Measurements from ENCODE around the gene CAPZA2. TPM values are rescaled to one million over a fixed set of nuclear protein-coding genes. Genes with fewer than 3 reads are reported as not detected.
A peak's percentile ranks its signal among the peaks of the same experiment; 100 is the strongest.
"Not testable (repeated sequence)": the region's sequence is repeated elsewhere in the genome, so short reads cannot be mapped to it uniquely, and the experiment has no call there.

Gene CAPZA2
- total RNA-seq, 1 experiment from 2014 or later, result 219 TPM

- no peak for DNase-seq (ENCODE audit: low read depth)
Observed at GRCh38 chr7:116918704-116919103, 56.3 kb downstream of the CAPZA2 start.

- DNase-seq (ENCODE audit: low read depth), result no peak
Observed at GRCh38 chr7:116920359-116920758, 58.0 kb downstream of the CAPZA2 start.

GRCh38 chr7:116922545-116922944 is 60.2 kb downstream of the CAPZA2 start:
- no peak for DNase-seq (ENCODE audit: low read depth)

- DNase-seq (ENCODE audit: low read depth), result no peak
Observed at GRCh38 chr7:116924741-116925140, 62.4 kb downstream of the CAPZA2 start.

GRCh38 chr7:116929021-116929420 is 66.6 kb downstream of the CAPZA2 start:
- DNase-seq (ENCODE audit: low read depth), result no peak

- peak; percentile 85 for DNase-seq (ENCODE audit: low read depth)
Observed at GRCh38 chr7:116929914-116930913, 67.8 kb downstream of the CAPZA2 start.

GRCh38 chr7:116932566-116932965 is 70.2 kb downstream of the CAPZA2 start:
- DNase-seq (ENCODE audit: low read depth), result no peak

GRCh38 chr7:116933465-116933864 is 71.1 kb downstream of the CAPZA2 start:
- no peak for DNase-seq (ENCODE audit: low read depth)

GRCh38 chr7:116934580-116934979 is 72.2 kb downstream of the CAPZA2 start:
- DNase-seq (ENCODE audit: low read depth), result no peak

GRCh38 chr7:116936844-116937243 is 74.5 kb downstream of the CAPZA2 start:
- not testable (repeated sequence) for DNase-seq (ENCODE audit: low read depth)

- DNase-seq (ENCODE audit: low read depth), result no peak
Observed at GRCh38 chr7:116938678-116939077, 76.3 kb downstream of the CAPZA2 start.

- no peak for DNase-seq (ENCODE audit: low read depth)
Observed at GRCh38 chr7:116940689-116941370, 78.4 kb downstream of the CAPZA2 start.

- DNase-seq (ENCODE audit: low read depth), result no peak
Observed at GRCh38 chr7:116942504-116942903, 80.1 kb downstream of the CAPZA2 start.

- peak; percentile 33 for DNase-seq (ENCODE audit: low read depth)
Observed at GRCh38 chr7:116948934-116949333, 86.5 kb downstream of the CAPZA2 start.

GRCh38 chr7:116949941-116950801 is 87.8 kb downstream of the CAPZA2 start:
- DNase-seq (ENCODE audit: low read depth), result no peak

GRCh38 chr7:116950889-116951351 is 88.5 kb downstream of the CAPZA2 start:
- DNase-seq (ENCODE audit: low read depth), result no peak

- DNase-seq (ENCODE audit: low read depth), result no peak
Observed at GRCh38 chr7:116951366-116952292, 89.2 kb downstream of the CAPZA2 start.

GRCh38 chr7:116952635-116953371 is 90.4 kb downstream of the CAPZA2 start:
- peak; percentile 53 for DNase-seq (ENCODE audit: low read depth)

GRCh38 chr7:116953372-116953905 is 91.1 kb downstream of the CAPZA2 start, which contains the start of gene ST7:
Gene ST7 (plus strand): TSS chr7:116953501. CDS start chr7:116953541, 40 bp downstream.
- DNase-seq (ENCODE audit: low read depth), result peak; percentile 90

Measured in Daoy (cell line).